Stimulated activated CD4-positive, alpha-beta T cell treated with anti-CD3 and anti-CD28 coated beads, Interleukin-15, amount 100 ng/mL, for 48 hours (primary cell): ENCODE results near the gene CPXM2.
"Not testable (repeated sequence)": the region's sequence is repeated elsewhere in the genome, so short reads cannot be mapped to it uniquely, and the experiment has no call there.

Source experiments
- DNase-seq, 2 donors: peaks; one replicate each; pipeline ENCODE4 v3.0.0-alpha.2; 2020; ENCODE audit warnings: low read depth in 2 of 2

Gene CPXM2

GRCh38 chr10:123743441-123744223 is 148.0 kb downstream of the CPXM2 start:
- DNase-seq = no peak

- DNase-seq = no peak
These were observed 148.7 kb downstream of the CPXM2 start for GRCh38 chr10:123742751-123743440.

DNA sequence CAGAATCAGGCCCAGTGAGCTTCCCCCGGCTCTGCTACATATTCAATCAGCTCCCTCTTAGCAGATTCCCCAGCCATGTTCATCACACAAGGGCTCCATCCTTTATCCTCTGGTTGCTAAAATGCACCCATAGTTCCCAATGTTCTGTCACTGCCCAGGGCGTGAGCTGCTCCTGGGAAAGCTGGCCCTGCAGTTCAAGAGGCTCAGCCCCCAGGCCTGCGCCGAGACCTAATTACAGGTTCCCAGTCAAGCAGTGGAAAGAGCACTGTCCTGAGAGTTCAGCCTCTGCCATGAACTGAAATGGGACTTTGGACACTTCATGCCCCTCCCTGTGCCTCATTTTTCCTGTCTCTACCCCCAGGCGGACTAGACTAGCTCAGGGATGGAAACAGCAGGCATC is 149.9 kb downstream of the CPXM2 start:
- DNase-seq = no peak

DNA sequence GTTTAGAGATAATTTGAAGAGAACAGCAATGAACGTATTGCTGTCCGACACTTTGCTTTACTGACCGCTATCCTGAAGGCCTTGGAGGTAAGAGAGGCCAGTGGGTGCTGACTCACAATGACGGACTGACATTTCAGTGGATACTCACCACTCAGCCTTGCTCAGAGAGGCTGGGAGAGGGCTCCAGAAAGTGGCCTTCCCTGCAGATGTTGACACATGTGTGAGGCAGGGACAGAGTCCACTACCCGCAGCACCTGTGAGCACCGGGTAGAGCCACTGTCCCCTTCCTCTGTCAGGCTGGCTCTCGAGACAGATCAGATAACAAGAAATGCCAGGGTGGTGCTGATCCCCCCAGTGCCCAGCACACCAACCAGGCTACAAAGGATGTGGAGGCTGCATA is 150.5 kb downstream of the CPXM2 start:
- no peak for DNase-seq

- DNase-seq = not testable (repeated sequence)
These were observed 154.7 kb downstream of the CPXM2 start for GRCh38 chr10:123736917-123737316.

DNA sequence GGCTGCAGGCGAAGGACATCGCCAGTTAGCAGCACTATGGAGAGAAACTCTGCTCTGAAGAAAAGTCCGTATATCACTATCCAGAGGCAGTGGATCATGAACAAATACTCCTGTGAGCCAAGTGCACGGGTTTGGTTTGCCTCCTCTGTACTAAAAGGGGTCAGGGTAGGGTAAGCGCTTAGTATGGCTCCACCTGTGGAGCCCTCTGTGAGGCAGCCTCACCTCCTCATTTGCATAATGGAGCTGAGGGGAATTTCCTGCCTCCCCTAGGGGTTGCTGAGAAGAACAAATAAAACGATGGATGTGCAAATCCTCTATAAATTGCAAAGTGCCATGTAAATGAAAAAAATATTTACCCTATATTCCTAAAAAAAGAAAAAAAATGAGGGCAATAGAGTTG is 162.1 kb downstream of the CPXM2 start:
- DNase-seq = no peak

DNA sequence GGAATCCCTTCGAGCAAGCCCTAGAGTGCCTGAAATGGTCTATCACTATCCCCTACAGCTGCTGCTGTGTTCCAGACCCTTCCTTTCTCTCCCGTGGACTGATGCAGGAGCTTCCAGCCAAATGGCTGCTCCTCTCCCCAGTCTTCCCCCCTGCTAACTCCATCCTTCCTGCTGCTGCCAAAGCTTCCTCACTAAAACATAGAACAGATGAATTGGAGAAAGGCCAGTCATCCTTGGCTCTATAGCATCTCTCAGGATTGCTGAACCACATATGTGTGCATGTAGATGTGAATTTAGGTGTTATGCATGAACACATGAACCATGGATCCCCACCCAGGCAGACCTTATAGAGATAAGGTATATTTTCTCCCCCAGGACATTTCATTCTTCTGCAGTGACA is 164.8 kb downstream of the CPXM2 start:
- DNase-seq = no peak

- no peak for DNase-seq
These were observed 165.2 kb downstream of the CPXM2 start for GRCh38 chr10:123726381-123726780.

DNA sequence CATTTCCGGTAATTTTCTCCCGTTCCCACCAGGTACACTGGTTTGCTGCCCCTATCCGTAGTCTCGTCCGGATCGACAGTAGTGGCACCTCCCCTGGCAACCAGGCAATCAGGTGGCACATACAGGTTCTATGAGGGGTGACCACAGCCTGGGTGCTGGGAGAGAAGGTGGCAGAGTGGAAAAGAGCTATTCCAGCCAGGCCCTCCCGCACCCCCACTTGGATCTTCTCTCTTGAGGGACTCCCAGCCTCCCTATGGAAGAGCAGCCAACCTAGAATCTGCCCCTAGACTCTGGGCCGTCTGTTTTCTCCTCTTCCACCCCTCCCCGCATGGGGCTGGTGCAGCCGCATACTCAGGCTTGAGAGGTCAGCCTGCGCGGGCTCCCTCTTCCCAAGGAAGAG is 166.9 kb downstream of the CPXM2 start:
- no peak for DNase-seq

GRCh38 chr10:123722351-123722750 is 169.3 kb downstream of the CPXM2 start:
- no peak for DNase-seq

- no peak for DNase-seq
These were observed 170.1 kb downstream of the CPXM2 start for GRCh38 chr10:123721441-123722049.

DNA sequence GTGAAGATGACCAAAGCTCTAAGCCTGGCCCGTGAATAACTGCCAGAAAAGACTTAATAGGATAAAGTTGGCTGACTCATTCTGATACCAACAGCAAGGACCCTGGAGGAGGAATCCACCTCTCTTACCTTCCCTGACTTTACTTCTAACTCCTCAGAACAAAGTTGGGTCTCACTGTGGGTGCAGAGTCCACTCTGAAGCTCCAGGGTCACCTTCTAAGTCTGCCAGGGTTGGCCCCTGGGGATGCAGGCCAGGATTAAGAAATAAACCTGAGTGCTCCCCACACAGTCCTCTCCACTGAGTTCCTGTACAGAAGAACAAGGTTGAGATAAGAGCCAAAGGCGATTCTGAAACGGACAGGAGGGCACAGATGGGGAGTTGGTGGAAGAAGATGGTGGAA is 171.1 kb downstream of the CPXM2 start:
- DNase-seq = no peak

- no peak for DNase-seq
These were observed 173.0 kb downstream of the CPXM2 start for GRCh38 chr10:123718544-123719060.

DNA sequence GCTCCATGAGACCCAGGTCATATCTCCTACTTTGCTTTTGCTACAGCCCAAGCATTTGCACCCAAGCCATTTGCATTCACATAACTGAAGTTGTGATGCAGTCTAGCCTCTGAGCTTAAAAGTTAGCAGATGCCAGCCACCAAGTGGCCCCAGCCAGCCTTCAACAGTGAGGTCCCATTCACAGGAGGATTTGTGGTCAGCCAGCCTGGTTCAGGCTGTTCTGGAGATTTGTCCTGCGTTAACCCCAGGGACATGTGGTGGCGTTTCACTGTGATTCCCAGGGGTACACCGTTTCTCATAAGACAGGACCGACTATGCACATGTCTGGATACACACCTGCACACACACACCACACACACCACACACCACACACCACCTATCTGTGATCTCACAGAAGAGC is 174.3 kb downstream of the CPXM2 start:
- no peak for DNase-seq

- DNase-seq = no peak
These were observed 176.1 kb downstream of the CPXM2 start for GRCh38 chr10:123715546-123715945.

DNA sequence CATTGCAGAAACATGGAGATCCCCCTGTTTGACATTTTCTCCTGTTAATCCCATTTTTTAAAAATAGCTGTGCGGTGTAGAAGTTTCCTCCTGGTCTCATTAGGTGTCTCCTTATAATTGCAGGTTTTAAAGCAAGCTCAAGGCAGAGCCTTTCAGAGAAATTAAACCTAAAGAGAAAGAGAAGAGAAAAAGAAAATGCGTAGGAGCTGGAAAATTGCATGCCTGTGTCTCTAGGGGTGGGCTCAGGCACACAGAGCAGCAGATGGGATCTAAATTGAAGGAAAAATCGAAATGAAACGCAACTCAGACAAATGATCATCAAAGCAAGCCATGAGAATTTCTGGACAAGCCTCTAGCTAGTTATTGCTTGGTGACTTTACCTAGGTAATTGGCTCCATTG is 185.4 kb downstream of the CPXM2 start:
- DNase-seq = no peak

- DNase-seq = no peak
These were observed 186.8 kb downstream of the CPXM2 start for GRCh38 chr10:123704812-123705211.

DNA sequence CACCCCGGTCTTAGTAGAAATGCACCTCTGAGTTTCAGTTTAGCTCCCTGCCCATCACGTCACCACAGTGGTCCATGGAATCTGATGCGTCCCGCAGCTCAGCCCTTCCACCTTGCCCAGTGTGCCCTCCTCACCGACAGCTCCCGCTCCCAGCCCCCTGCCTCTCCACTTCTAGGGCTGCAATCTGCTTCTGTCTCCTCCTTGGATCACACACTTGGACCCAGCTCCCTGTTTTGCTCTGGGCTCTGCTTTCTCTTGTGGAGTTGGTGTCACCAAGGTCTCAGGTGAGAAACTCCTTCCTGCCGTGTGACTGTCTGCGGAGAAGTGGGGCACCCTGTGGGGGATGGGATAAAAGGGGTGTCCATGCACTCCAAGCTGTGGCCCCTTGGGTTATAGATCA is 187.5 kb downstream of the CPXM2 start:
- no peak for DNase-seq

DNA sequence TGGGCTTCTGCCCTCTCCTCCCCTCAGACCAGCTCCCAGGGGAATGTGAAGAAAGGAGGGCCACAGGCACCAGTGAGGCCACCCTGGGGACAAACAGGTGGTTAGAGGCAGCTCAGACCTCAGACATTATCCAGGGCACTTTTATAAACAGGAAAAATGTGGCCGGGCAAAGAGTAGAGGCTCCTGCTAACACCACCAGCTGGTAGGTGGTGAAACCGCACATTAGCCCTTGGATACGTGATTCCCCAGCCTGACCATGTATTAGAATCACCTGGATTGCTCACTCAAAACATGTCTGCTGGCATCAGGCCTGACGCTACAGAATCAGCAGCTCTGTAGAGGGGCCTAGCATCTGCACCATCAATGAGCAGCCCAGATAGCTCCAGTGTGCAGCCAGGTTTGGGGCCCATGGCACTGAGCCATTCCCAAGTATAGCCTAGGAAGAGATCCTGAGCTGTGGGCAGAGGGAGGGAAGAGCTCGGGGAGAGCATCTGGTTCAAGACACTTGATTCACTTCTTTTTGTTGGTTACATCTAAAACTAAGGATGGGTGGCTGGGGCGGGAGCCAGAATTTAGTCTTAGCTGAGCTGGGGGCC is 188.3 kb downstream of the CPXM2 start:
- no peak for DNase-seq
